Effector CD4-positive, alpha-beta T cell (primary cell): Measurements from ENCODE around the gene UNKL.
"Not testable (repeated sequence)": the region's sequence is repeated elsewhere in the genome, so short reads cannot be mapped to it uniquely, and the experiment has no call there.

ENCODE experiments used
- DNase-seq: peaks from one replicate; pipeline ENCODE4 v3.0.0-alpha.2; 2020

UNKL gene

DNA sequence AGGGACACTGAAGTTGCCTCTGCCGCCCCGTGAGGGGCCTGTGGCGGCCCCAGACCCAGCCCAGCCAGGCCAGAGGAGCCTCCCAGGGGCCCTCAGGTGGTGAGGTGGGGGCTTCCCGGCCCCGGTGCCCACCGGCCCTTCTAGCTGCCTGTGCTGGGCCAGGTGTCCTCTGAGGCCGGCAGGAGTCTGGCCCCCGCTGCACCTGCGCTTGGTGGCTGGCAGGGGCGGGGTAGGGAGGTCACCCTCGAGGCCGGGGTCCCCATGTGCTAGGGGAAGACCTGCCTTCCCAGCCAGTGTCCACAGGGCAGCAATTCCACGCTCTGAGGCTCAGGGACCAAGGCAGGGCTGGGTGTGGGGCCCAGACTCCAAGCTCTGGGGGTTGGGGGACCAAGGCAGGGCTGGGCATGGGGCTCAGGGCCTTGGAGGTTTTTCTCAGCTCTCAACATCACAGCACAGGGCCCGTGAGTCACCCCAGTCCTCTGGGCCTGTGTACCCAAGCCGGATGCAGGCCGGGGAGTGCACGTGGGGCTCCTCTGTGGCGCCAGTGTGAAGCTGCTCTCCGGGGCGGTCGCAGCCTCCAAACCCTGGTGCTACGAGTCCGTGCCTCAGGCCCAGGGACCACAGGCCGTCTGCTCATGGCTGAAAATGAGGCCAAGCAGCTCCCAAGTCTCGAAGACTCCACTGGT is 31.2 kb upstream of the UNKL start:
- DNase-seq: no peak

- DNase-seq: no peak
Observed at GRCh38 chr16:1444730-1445517, 30.4 kb upstream of the UNKL start.

GRCh38 chr16:1443980-1444729 is 29.7 kb upstream of the UNKL start, which contains the start of gene CCDC154:
TSS of gene CCDC154 (minus strand) at chr16:1444556. CDS start at chr16:1444322, 234 bp downstream.
- DNase-seq: no peak

DNA sequence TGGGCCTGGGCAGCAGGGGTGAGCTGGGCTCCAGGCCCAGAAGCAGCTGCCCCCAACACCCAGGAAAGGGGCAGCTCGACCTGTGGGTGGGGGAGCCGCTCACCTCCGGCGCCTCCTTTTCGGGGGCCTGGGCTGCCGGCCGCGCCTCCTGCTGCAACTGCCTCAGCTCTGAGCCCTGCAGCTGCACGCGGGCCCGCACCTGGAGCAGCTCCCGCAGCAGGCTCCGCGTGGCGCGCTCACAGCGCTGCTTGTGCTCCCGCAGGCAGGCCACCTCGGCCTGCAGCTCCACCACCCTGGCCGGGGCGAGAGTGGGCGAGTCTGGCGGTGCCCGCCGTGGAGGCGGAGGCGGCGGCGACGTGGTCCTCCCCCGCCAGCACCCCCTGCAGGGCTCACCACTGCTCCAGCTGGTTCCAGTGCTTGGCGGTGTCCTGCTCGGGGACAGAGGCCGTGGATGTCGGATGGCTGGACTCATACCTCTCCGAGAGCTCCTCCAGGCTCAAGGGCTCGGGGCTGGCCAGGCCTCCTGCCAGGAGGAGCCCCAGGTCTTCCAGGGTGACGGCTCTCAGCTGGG is 29.0 kb upstream of the UNKL start:
- DNase-seq: no peak

DNA sequence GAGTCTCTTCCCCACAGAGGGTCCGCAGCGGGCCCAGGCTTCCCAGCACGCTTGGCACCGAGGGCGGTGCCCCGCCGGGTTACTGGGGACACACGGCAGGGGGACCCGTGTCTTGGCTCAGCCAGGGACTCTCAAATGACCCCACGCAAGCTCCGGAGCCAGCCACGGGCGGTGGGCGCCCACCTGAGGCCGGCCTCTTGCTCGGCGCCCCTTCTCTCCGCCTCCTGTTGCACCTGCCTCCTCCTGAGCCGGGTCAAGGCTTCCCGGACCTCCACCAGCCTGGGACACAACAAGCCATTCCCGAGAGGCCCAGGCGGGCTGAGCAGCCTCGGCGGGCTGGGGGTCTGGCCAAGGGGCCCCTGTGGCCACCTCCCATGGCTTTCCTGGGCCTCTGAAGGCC is 28.2 kb upstream of the UNKL start:
- DNase-seq: no peak

- DNase-seq: no peak
Observed at GRCh38 chr16:1441391-1441829, 26.9 kb upstream of the UNKL start.

DNA sequence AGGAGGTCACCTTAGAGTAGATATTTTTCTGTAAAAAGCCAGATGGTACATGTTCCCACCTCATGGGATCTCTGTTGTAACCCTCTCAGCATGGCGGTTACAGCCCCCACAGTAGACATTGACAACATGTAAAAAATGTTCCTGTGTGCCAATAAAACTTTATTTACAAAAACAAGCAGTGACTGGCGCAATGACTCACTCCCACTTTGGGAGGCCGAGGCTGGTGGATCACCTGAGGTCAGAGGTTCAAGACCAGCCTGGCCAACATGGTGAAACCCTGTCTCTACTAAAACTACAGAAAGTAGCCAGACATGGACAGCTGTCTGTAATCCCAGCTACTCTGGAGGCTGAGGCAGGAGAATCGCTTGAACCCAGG is 25.2 kb upstream of the UNKL start:
- DNase-seq: not testable (repeated sequence)

DNA sequence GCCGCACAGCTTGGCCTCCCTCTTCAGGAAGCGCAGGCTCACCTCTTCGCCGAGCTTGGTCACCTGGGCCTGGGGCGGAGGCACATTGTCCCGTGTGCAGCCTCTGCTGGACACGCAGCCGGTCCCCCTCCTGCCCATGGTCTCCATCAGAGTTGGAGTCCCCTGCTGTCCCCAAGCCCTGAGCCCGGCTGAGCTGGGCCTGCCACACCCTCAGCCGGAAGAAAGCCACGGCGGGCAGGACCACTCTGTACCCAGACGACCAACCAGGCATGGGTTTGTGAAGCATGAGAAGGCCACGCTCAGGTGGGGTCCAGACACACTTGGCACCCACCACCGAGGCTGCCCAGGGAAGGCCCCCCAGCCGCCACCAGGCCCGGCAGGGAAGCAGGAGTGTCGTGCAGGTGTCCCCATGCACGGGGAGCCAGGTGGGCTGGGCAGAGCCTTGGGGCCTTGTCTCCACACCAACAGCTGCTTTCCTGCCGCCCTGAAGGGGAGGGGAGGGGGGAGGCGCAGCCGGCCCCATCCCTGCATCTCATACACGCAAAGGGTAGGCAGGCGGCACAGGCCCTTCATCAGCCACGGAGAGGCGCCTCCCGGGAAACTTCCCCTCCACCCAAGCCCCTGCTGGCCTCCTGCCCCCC is 24.7 kb upstream of the UNKL start:
- no peak for DNase-seq

GRCh38 chr16:1438229-1439057 is 23.9 kb upstream of the UNKL start:
- DNase-seq: no peak

- no peak for DNase-seq
Observed at GRCh38 chr16:1437606-1438005, 23.1 kb upstream of the UNKL start.

DNA sequence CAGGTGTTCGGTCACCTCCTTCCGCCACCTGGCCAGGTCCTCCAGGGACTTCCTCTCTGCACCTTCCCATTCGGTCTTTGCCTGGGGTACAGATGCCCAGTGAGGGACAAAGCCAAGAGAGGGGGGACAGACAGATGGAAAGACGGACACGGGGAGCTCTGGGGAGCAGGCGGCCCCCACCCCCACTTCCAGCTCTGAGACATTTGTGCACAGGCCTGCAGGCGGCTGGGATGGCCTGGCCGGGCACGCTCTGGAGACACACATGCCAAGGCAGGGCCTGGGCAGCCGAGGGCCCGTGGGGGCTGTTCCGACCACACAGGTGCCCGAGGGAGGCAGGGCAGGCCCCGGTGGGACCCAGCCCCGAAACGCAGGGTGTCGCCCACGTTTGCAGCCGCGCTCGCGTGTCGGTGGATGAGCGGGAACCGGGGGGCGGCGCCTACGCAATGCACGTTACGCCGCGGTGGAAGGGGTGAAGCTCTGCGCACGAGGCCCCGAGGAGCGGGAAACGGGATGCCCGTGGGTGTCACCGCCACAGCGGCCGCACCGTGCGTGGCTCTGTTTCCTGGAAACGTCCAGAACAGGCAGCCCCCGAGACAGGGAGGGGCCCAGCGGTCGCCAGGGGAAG is 22.3 kb upstream of the UNKL start:
- no peak for DNase-seq

GRCh38 chr16:1435921-1436697 is 21.6 kb upstream of the UNKL start:
- DNase-seq: no peak

GRCh38 chr16:1434644-1435592 is 20.4 kb upstream of the UNKL start:
- DNase-seq: no peak

DNA sequence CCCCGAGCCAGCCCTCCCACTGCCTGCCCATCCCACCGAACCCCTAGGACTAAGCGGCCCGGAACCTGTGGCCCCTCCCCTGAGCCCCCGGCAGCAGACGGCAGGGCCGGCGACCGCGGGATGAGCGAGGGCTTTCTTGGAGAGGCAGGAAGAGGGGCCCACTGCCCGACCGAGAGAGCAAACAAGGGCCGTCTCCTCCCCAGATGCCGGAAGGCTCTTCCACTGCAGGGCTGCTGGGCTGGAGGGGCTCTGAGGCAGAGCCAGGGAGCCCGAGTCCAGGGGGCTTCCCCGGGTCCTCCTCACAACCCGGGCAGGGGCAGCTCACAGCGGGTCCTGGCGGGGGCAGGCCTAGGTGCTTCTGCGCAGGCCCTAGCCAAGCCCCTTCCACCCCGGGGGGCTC is 19.3 kb upstream of the UNKL start:
- DNase-seq: no peak

DNA sequence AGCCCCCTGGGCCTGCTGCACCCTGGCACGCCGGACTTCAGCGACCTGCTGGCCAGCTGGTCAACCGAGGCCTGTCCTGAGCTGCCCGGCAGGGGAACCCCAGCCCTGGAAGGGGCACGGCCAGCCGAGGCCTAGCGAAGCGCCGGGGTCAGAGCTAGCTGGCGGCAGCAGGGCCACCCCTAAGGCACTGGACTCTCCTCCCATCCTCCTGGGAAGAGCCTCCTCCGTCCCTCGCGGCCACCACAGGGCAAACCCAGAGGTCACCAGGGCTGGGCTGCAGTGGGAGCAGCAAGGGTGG is 18.7 kb upstream of the UNKL start:
- DNase-seq: no peak

DNA sequence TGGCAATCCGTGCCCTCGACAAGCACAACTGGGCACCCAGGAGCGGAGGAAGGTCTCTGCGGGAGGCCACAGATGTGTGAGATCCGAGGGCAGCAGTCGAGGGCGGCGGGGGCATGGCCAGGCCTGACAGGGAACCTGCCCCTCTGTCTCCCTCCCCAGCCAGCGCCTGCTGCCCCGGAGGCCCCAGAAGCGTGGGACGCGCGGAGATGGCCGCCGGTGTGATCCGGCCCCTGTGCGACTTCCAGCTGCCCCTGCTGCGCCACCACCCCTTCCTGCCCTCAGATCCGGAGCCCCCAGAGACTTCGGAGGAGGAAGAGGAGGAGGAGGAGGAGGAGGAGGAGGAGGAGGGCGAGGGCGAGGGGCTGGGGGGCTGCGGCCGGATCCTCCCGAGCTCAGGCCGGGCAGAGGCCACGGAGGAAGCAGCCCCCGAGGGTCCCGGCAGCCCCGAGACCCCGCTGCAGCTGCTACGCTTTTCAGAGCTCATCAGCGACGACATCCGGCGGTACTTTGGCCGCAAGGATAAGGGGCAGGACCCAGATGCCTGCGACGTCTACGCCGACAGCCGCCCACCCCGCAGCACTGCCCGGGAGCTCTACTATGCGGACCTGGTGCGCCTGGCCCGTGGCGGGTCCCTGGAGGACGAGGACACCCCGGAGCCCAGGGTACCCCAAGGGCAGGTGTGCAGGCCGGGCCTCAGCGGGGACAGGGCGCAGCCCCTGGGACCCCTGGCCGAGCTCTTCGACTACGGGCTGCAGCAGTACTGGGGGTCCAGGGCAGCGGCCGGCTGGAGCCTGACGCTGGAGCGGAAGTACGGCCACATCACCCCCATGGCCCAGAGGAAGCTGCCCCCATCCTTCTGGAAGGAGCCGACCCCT is 18.1 kb upstream of the UNKL start:
- no peak for DNase-seq

- DNase-seq: no peak
Observed at GRCh38 chr16:1431497-1432270, 17.2 kb upstream of the UNKL start.
